Stimulated activated naive B cell treated with anti-CD40 and anti-IgM and Interleukin-4, amounts not matched to agents 10 μg/mL and 1 μg/mL and 100 μg/mL, for 72 hours (primary cell): Measurements from ENCODE around the gene ALG3.

ENCODE experiments used
- ATAC-seq, 2 donors: fragments of 150-1000 bp; cut with Tn5 transposase; replicated peaks; 2 replicates each; pipeline ENCODE4 v1.10.0; 2021; ENCODE audit warnings: moderate library complexity in 1 of 2
- DNase-seq: peaks from one replicate; pipeline ENCODE4 v3.0.0; 2021
- H3K27ac Mint-ChIP-seq: one replicate; pipeline ENCODE4 v1.8.0; 2022; ENCODE audit warnings: mild to moderate bottlenecking, mixed read lengths
- H3K27me3 Mint-ChIP-seq, 2 donors: one replicate each; pipeline ENCODE4 v1.8.0; 2022; ENCODE audit warnings: mixed read lengths in 2 of 2
- H3K36me3 Mint-ChIP-seq, 2 donors: one replicate each; pipeline ENCODE4 v1.8.0; 2022; ENCODE audit warnings: mixed read lengths in 2 of 2, mild to moderate bottlenecking in 1 of 2
- H3K4me1 Mint-ChIP-seq, 2 donors: one replicate each; pipeline ENCODE4 v1.8.0; 2022; ENCODE audit warnings: mixed read lengths in 2 of 2, mild to moderate bottlenecking in 1 of 2
- H3K4me3 Mint-ChIP-seq, 2 donors: one replicate each; pipeline ENCODE4 v1.8.0; 2022; ENCODE audit warnings: mild to moderate bottlenecking in 2 of 2, mixed read lengths in 2 of 2, moderate library complexity in 1 of 2
- H3K9me3 Mint-ChIP-seq, 2 donors: one replicate each; pipeline ENCODE4 v1.8.0; 2022; ENCODE audit warnings: mixed read lengths in 2 of 2, mild to moderate bottlenecking in 1 of 2

The ALG3 gene

GRCh38 chr3:184234671-184235380 is 13.9 kb downstream of the ALG3 start:
- no peak for ATAC-seq
- Mint-ChIP-seq H3K4me1 (peaks cover 10 to 11% of the 10 kb centered on the region in 2 donors), H3K27ac (no peak overlapping the region), H3K27me3 (peaks cover 30 to 33% of the 10 kb centered on the region in 2 donors), H3K36me3 (no peaks in the 10 kb centered on the region), H3K4me3 (no peak overlapping the region), H3K9me3 (no peaks in the 10 kb centered on the region)
- DNase-seq = no peak

DNA sequence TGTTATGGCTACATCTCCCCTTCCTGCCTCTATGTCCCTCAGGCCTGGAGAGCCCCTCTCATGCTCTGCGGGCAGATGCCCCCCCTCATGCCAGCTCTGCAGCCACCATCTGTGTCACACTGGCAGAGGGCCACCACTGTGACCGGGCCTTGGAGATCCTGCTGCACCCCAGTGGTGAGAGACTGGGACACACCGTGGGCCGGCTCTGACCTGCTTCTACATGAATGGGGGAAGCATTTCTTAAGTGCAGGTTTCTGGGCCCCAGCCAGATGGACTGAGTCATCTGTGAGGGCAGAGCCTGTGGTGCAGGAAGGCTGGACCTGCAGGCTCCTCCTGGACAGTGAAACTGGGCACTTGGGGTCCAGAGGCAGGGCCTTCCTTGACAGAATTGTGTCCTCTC is 14.5 kb downstream of the ALG3 start:
- no peak for ATAC-seq

GRCh38 chr3:184233127-184233843 is 15.5 kb downstream of the ALG3 start:
- Mint-ChIP-seq H3K36me3 (no peaks in the 10 kb centered on the region), H3K4me3 (no peak overlapping the region), H3K27me3 (peaks cover 39 to 41% of the 10 kb centered on the region in 2 donors), H3K27ac (no peak overlapping the region), H3K4me1 (peaks cover 13 to 18% of the 10 kb centered on the region in 2 donors), H3K9me3 (no peaks in the 10 kb centered on the region)
- ATAC-seq (no peak), DNase-seq (no peak)

More for the DNA sequence above, 14.5 kb downstream of the ALG3 start:
- Mint-ChIP-seq H3K36me3 (no peaks in the 10 kb centered on the region), H3K4me3 (no peak overlapping the region), H3K27me3 (peaks cover 30 to 33% of the 10 kb centered on the region in 2 donors), H3K27ac (no peak overlapping the region), H3K4me1 (peaks cover 10 to 11% of the 10 kb centered on the region in 2 donors), H3K9me3 (no peaks in the 10 kb centered on the region)
- no peak for DNase-seq

DNA sequence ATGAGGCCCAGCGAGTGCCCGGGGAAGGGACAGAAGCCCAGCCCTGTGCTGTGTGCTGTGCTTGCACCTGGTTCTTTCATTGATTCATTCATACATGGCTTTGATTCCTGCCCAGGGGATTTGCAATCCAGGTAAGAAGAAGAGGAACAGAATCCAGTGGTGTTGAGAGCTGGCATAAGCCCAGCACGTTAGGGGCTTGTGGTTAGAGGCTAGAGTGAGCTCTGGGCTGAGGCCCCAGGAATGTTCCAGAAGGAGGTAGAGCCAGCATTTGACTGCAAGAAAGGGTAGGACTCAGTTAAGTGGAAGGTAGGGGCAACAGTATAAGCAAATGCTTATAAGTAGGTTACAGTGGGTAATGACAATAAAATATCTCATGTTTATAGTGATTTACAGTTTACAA is 17.1 kb downstream of the ALG3 start:
- peak overlapping the region; percentile 46 to 65 for H3K4me3 Mint-ChIP-seq
- no peaks in the 10 kb centered on the region for H3K36me3 Mint-ChIP-seq
- H3K27ac Mint-ChIP-seq = no peak overlapping the region
- DNase-seq (no peak), ATAC-seq (no peak)
- no peaks in the 10 kb centered on the region for H3K9me3 Mint-ChIP-seq
- peaks cover 13 to 18% of the 10 kb centered on the region in 2 donors for H3K4me1 Mint-ChIP-seq
- H3K27me3 Mint-ChIP-seq = peaks cover 51 to 52% of the 10 kb centered on the region in 2 donors

- Mint-ChIP-seq H3K9me3 (no peaks in the 10 kb centered on the region), H3K27me3 (peaks cover 51 to 59% of the 10 kb centered on the region in 2 donors), H3K4me1 (peaks cover 13 to 18% of the 10 kb centered on the region in 2 donors), H3K4me3 (peak overlapping the region; percentile 46 to 65), H3K27ac (peak overlapping the region; percentile 81), H3K36me3 (no peaks in the 10 kb centered on the region)
- ATAC-seq (no peak), DNase-seq (no peak)
Observed at GRCh38 chr3:184230603-184231528, 17.9 kb downstream of the ALG3 start.

GRCh38 chr3:184230081-184230602 is 18.6 kb downstream of the ALG3 start:
- DNase-seq (no peak), ATAC-seq (peak; percentile 13 to 19)
- Mint-ChIP-seq H3K4me3 (peak overlapping the region; percentile 75 to 76), H3K9me3 (no peaks in the 10 kb centered on the region), H3K4me1 (peaks cover 13 to 18% of the 10 kb centered on the region in 2 donors), H3K27ac (no peak overlapping the region), H3K36me3 (no peaks in the 10 kb centered on the region), H3K27me3 (peaks cover 56 to 64% of the 10 kb centered on the region in 2 donors)

DNA sequence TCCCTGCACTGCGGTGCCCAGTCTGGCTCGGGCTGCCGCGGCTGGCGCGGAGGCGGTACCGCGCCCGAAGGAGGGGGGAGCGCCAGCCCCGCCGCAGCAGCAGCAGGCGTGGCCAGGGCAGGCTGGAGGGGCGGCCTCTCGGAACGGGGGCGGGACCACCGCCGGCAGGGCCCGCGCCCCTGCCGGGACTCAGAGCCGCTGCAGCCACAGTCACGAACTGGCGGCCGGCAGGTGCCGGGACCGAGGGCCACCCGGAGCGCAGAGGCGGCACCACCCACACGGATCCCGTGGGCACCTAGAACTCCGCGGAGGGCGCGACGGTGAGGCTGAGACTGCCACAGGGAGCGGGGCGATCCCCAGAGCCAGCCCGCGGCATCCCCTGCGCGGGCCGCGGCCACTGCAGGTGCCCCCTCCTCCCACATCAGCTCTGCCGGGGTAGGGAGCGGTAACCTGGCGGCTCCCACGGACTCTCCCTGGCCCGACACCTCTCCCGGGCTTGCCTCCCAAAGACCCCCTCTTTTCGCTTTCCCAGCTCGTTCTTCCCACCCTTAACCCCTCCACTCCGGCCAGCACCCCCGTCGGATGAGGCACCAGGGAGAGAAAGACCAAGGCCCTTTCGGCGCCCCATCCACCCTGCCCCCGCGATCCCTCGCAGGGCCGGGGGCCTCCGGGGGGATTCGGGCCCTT is 19.2 kb downstream of the ALG3 start, which contains the start of gene VWA5B2:
TSS of gene VWA5B2 (plus strand) at position 192 of the 687 bp plus-strand sequence. CDS start 944 bp downstream, outside the sequence.
- Mint-ChIP-seq H3K9me3 (no peaks in the 10 kb centered on the region), H3K27me3 (peaks cover 58 to 66% of the 10 kb centered on the region in 2 donors), H3K4me1 (peaks cover 13 to 18% of the 10 kb centered on the region in 2 donors), H3K27ac (peak within 1 kb of the TSS; percentile 47), H3K4me3 (peak within 1 kb of the TSS; percentile 75 to 83), H3K36me3 (no peaks in the 10 kb centered on the region)
- DNase-seq (peak; percentile 66), ATAC-seq (peak; percentile 93)

- Mint-ChIP-seq H3K27me3 (peaks cover 58 to 63% of the 10 kb centered on the region in 2 donors), H3K4me1 (peaks cover 13 to 18% of the 10 kb centered on the region in 2 donors), H3K36me3 (no peaks in the 10 kb centered on the region), H3K4me3 (peak overlapping the region; percentile 75 to 83), H3K27ac (peak overlapping the region; percentile 47), H3K9me3 (no peaks in the 10 kb centered on the region)
- ATAC-seq = no peak
- DNase-seq = no peak
Observed at GRCh38 chr3:184228376-184229137, 20.2 kb downstream of the ALG3 start.

- DNase-seq (no peak), ATAC-seq (peak; percentile 37 to 40)
- no peaks in the 10 kb centered on the region for H3K9me3 Mint-ChIP-seq
- H3K36me3 Mint-ChIP-seq = no peaks in the 10 kb centered on the region
- H3K4me1 Mint-ChIP-seq = peaks cover 13 to 18% of the 10 kb centered on the region in 2 donors
- H3K4me3 Mint-ChIP-seq = no peak overlapping the region
- H3K27ac Mint-ChIP-seq = no peak overlapping the region
- H3K27me3 Mint-ChIP-seq = peaks cover 53 to 59% of the 10 kb centered on the region in 2 donors
Observed at GRCh38 chr3:184227481-184227935, 21.3 kb downstream of the ALG3 start.

- Mint-ChIP-seq H3K4me1 (peaks cover 3 to 4% of the 10 kb centered on the region in 2 donors), H3K27ac (no peak overlapping the region), H3K27me3 (peaks cover 32 to 45% of the 10 kb centered on the region in 2 donors), H3K9me3 (no peaks in the 10 kb centered on the region), H3K36me3 (no peaks in the 10 kb centered on the region), H3K4me3 (no peak overlapping the region)
- DNase-seq (no peak), ATAC-seq (no peak)
Observed at GRCh38 chr3:184223946-184224345, 24.8 kb downstream of the ALG3 start.

DNA sequence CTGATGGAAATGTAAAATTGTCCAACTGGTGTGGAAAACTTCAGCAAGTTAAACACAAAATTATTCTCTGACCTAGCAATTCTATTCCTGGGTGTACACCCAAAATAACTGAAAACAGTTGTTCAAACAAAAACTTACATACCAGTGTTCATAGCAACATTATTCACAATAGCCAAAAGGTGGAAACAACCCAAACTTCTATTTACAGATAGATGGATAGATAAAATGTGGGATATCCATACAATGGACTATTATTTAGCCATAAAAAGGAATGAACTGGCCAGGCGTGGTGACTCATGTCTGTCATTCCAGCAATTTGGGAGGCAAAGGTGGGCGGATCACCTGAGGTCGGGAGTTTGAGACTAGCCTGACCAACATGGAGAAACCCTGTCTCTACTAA is 26.2 kb downstream of the ALG3 start:
- H3K4me1 Mint-ChIP-seq = no peaks in the 10 kb centered on the region
- H3K27me3 Mint-ChIP-seq = peaks cover 18 to 37% of the 10 kb centered on the region in 2 donors
- no peaks in the 10 kb centered on the region for H3K9me3 Mint-ChIP-seq
- H3K36me3 Mint-ChIP-seq = no peaks in the 10 kb centered on the region
- H3K27ac Mint-ChIP-seq = no peak overlapping the region
- DNase-seq (no peak), ATAC-seq (no peak)
- no peak overlapping the region for H3K4me3 Mint-ChIP-seq

DNA sequence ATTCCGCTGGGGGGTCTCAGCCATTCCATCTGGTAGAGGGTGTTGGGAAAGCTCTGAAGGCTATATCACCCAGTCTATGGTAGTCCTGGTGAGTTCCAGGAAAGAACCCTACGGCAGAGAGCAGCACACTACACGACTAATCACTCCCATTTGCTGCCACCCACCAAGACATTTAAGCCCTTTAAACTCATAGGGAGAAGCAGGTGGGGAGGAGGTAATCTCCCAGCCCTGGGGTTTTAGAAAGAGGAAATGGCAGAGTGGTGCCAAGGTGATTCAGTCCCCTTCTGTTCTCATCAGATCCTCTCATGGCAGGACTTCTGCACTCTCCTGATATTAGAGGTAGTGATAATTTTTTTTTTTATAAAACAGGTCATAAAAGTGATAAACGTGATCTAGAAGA is 29.9 kb downstream of the ALG3 start:
- Mint-ChIP-seq H3K27ac (no peak overlapping the region), H3K4me1 (no peaks in the 10 kb centered on the region), H3K9me3 (no peaks in the 10 kb centered on the region), H3K4me3 (no peak overlapping the region), H3K27me3 (peaks cover 6 to 15% of the 10 kb centered on the region in 2 donors), H3K36me3 (no peaks in the 10 kb centered on the region)
- no peak for ATAC-seq
- DNase-seq = no peak

GRCh38 chr3:184211718-184212117 is 37.0 kb downstream of the ALG3 start:
- no peaks in the 10 kb centered on the region for H3K4me1 Mint-ChIP-seq
- no peak for ATAC-seq
- H3K36me3 Mint-ChIP-seq = no peaks in the 10 kb centered on the region
- no peaks in the 10 kb centered on the region for H3K9me3 Mint-ChIP-seq
- no peak overlapping the region for H3K4me3 Mint-ChIP-seq
- no peak for DNase-seq
- H3K27me3 Mint-ChIP-seq = peaks cover 4 to 18% of the 10 kb centered on the region in 2 donors
- H3K27ac Mint-ChIP-seq = no peak overlapping the region
